HS-5 (cell line): Measurements from ENCODE around the gene VAC14.
"Not testable (repeated sequence)": the region's sequence is repeated elsewhere in the genome, so short reads cannot be mapped to it uniquely, and the experiment has no call there.

ENCODE experiments used
- DNase-seq: peaks from one replicate; pipeline ENCODE4 v3.0.0-alpha.2; 2012; ENCODE audit warnings: low read depth

Gene VAC14

DNA sequence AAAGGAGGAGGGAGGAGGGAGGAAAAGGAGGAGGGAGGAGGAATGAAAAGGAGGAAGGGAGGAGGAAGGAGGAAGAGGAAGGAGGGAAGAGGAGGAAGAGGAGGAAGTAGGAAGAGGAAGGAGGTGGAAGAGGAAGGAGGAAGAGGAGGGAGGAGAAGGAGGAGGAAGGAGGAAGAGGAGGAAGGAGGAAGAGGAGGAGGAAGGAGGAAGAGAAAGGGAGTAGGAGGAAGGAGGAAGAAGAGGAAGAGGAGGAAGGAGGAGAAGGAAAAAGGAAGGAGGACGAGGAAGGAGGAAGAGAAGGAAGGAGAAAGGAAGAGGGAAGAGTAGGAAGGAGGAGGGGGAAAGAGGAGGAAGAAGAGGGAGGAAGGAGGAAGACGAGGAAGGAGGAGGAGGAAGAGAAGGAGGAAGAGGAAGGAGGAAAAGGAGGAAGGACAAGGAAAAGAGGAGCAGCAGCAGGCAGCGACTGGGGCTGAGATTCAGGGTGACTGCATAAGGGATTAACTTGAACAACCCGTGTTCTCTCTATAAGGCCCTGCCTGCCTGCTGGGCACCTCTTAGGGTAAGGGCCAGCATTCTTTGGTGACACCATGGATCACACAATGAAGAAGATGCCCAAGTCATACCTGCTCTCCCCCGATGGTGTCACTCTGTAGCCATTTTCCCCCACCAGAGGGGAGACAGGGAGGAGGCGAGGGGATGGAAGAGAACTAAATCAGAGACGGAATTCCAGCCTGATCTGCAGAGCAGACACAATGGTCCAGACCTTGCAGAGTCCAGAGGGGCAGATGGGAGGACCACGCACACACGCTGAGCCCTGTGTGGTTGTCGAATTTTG, 156.0 kb downstream of the VAC14 start:
- DNase-seq = no peak

DNA sequence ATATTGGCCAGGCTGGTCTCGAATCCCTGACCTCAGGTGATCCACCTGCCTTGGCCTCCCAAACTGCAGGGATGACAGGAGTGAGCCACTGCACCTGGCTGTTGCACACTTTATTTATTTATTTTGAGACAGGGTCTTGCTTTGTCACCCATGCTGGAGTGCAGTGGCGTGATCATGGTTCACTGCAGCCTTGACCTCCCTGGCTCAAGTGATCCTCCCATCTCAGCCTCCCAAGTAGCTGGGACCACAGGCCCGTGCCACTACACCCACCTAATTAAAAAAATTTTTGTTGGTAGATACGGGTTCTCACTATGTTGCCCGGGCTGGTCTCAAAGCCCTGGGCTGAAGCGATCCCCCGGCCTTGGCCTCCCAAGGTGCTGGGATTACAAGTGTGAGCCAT, 157.7 kb downstream of the VAC14 start:
- DNase-seq = not testable (repeated sequence)

DNA sequence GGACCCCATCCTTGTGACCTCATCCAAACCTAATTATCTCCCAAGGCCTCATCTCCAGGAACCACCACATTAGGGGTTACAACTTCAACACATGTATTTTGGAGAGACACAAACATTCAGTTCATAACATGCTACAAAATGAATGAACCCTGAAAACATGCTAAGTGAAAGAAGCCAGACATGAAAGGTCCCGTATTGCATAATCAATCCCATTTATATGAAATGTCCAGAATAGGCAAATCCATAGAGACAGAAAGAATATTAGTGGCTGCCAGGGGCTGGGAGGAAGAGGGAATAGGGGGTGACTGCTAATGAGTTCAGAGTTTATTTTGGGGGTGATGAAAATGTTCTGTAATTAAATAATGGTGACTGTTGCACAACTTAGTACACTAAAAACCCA, 158.3 kb downstream of the VAC14 start:
- no peak for DNase-seq

DNA sequence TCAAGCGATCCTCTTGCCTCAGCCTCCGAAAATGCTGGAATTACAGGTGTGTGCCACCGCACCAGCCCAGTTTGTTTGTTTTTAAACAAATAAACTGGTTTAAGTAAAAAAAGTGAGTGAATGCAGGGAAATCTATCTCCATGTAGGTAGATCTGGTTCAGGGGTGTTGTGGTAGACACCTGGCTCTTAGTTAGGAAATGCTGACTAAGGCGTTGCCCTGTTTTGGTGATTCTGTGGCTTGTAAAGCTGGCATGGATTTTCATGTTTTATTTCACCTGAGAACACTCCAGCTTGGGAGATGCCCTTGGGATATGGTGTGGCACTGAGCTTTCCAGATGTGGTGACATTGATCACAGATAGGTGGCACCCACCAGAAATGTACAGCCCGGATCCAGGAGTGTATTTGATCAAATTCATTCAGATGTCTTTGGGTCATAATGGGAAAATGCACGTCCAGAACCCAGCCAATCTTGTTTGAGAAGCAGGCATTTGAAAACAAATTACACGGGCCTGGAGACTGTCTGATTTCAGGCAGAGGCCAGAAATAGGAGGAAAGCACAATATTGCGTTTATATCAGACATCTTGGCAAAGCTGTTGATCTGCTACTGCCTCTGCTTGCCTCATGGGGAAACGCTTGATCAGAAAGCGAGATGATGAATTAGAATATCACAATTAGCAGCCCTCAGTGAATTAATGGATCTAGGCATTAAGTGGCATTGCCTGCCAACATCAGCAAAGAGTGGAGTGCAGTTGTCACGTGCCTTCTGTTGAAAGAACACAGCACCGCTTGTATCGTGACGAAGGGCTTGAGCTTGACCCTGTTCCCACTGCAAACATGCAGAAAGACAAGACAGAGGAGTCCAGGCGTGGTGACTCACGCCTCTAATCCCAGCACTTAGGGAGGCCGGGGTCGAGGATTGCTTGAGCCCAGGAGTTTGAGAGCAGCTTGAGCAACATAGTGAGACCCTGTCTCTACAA, 161.9 kb downstream of the VAC14 start:
- no peak for DNase-seq
